Esophagus muscularis mucosa (tissue), 4 donors: ENCODE data around the gene LEFTY2.

Experiments used
- CTCF ChIP-seq, 3 experiments: fragments of 200-600 bp in 2 of 3; fragments of 450-650 bp in 1 of 3; sonication (generic) in 2 of 3; IDR thresholded peaks; one replicate each; pipeline ENCODE4 v1.5.1; 2017 to 2019; ENCODE audit warnings: antibody characterized with exemption in 3 of 3, mild to moderate bottlenecking in 2 of 3, moderate library complexity in 1 of 3
- EP300 ChIP-seq: sonication (generic); formaldehyde crosslinking; IDR thresholded peaks from one replicate; pipeline ENCODE4 v1.6.1; 2017; ENCODE audit warnings: antibody characterized with exemption
- POLR2A ChIP-seq: fragments of 450-650 bp; IDR thresholded peaks from one replicate; pipeline ENCODE4 v1.6.1; 2017; ENCODE audit warnings: antibody characterized with exemption, moderate library complexity, mild to moderate bottlenecking, low read depth
- POLR2AphosphoS5 ChIP-seq, 2 donors: sonication (generic); formaldehyde crosslinking; IDR thresholded peaks; one replicate each; pipeline ENCODE4 v1.6.1; 2017; ENCODE audit warnings: antibody characterized with exemption in 2 of 2

GRCh38 chr1:225926551-225927113 is 14.4 kb downstream of the LEFTY2 start:
- TF ChIP-seq CTCF (IDR thresholded peaks at IDR 0.05) (no peak), EP300 (no peak), POLR2AphosphoS5 (IDR thresholded peaks at IDR 0.05) (no peak), POLR2A (no peak)
